Caki2 (cell line): Measurements from ENCODE around the gene PPP6R2. TPM values are rescaled to one million over a fixed set of nuclear protein-coding genes. Genes with fewer than 3 reads are reported as not detected.

Experiments
- DNase-seq: peaks from one replicate; pipeline ENCODE4 v3.0.0-alpha.2; 2015; ENCODE audit warnings: low read depth
- in situ Hi-C: cut with HindIII; loops from 2 replicates; pipeline ENCODE4 v1.10.0; 2016; ENCODE audit warnings: low sequenced_read_pairs, low pct_unique_long_range_greater_than_20kb, mixed read lengths
- total RNA-seq: library from RNA; depleted of rRNA; stranded (reverse); fragments of >200 nt; shearing (Covaris generic); gene quantifications from 2 replicates; pipeline ENCODE4 v1.2.3, GENCODE V29; 2014; ENCODE audit warnings: low replicate concordance

The PPP6R2 gene
- total RNA-seq, 1 experiment from 2014 or later: 72.7 TPM

DNA sequence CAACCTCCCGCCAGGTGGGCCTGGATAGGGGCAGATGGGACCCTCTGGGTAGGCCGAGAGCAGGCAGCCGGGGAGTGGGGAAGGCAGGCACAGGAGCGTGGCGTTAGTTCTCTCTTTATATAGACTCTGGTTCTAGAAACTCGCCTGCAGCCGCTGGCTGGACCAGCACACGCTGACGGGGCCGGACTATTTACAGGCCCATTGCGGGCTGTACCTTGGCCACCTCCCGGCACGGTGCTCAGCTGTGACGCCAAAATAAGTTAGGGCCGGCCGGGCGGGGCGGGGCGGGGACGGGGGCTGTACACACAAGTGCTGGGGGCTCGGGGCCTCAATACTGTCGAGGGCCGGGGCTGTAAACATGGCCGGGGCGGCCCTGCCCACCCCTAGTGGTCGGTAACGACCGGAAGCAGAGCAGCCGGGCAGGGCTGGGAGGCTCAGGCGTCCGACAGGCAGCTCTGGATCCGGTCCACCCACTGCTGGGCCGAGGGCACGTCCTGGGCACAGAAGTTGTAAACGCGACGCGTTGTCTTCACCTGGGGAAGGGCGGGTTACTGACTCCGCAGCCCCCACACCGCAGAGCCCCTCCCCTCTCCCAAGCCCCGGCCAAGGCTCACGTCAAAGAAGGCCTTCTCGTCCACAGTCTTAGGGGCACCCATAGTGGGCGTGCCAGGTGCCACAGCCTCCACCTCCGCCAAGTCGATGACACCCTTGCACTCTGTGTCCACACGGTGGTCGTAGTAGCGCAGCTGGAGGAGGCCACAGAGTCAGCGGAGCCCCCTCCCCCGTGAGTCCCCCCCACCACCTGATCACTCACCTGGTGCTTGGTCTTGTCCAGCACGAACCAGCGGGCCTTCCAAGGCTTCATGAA, 103.8 kb downstream of the PPP6R2 start:
- no peak for DNase-seq

DNA sequence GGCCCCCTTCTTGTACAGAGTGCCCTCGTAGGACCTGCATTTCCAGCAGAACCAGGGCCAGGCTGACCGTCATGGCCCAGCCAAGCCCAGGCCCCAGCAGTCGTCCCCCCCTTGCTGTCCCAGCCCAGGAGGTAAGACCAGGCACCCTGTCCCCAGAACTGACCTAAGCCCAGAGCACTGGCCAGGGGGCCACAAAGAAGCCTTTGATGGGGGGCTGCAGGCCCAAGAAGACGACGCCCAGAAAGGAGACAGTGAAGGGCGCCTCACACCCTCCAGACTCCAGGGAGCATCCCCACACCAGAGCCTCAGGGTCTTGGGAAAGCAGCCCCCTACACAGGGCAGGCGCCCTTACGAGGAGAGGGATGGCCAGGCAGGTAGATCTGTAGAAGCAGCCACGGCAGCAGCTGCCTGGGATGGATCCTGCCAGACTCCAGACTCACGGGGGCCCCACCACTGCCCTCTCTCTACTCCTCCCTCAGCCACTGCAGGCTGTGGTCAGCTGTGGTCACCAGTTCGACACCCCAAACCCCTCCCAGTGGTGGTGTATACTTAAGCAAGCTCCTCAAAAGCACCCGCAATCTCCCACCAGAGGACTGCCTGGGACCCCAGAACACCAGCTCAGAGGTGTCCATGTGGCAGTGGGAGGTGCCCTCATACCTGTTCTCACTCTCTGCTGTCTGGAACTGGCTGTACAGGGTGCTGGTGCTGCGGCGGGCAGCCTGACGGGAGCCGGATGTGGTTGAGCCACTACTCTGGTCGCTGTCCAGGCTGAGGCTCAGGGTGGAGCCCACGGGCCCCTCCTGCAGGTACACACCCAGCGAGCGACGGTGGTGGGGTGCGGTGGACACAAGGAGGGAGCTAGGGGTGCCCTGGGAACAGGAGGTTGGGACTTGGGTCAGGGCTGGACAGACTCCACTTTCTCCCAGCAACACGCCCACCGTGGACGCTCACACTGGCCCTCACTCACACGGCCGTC, 104.7 kb downstream of the PPP6R2 start:
- in situ Hi-C loops: no loop called here
- no peak for DNase-seq

More for the DNA sequence above, 103.8 kb downstream of the PPP6R2 start:
- in situ Hi-C loops: no loop called here

DNA sequence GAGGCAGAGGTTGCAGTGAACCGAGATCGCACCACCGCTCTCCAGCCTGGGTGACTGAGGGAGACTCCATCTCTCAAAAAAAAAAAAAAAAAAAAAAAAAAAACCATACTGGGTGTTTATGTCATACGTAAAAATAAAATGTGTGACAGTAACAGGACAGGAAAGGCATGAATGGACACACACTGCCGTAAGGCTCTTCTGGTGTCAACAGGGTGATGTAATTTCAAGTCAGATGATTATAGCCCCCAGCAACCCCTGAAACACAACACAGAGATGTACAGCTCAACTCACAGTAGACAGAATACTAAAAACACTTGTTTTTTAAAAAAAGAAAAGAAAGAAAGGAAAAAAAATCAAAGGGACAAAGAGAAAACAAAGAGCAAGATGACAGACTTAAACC, 109.5 kb downstream of the PPP6R2 start:
- in situ Hi-C loops: no loop called here
- DNase-seq: no peak

DNA sequence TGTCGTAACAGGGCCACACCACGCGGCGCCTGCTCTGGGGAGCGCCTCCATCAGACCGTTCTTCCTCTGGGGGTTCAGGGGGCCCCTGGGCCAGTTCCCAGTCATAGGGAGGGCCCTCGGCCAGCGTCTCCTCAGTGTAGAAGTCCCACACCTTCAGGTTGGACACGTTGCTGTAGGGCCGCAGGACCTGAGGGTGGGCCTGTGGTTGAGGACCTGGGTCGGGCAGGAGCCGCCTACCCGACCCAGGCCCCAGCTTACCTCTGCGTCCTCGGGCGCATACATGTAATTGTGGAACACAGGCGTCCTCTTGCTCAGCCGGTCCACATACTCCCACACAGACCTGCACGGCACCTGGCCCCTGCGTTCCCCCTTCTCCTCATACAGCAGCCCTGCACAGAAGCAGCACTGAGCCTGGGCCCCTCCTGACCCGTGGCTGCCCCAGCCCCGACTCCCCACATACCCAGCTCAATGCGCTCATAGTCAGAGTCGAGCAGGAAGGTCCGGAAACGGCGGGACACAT, 111.5 kb downstream of the PPP6R2 start:
- in situ Hi-C loops: no loop called here
- DNase-seq: no peak

DNA sequence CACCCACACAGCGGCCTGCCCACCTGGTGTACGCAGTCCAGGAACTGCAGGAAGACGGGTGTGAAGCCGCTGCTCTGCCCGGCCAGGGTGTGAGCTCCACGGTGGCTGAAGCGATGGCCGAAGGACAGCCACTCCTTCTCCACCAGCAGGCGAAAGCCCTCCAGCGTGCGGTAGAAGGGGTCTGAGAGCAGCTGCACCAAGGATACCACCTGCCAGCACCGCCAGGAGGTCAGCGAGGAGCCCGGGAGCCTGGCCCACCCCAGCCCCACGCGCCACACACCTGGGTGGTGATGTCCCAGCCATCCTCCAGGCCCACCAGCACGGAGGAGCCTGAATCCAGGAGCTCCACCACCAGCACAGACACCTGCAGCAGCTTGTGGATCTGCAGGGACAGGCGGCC, 112.1 kb downstream of the PPP6R2 start:
- in situ Hi-C loops: no loop called here
- no peak for DNase-seq

DNA sequence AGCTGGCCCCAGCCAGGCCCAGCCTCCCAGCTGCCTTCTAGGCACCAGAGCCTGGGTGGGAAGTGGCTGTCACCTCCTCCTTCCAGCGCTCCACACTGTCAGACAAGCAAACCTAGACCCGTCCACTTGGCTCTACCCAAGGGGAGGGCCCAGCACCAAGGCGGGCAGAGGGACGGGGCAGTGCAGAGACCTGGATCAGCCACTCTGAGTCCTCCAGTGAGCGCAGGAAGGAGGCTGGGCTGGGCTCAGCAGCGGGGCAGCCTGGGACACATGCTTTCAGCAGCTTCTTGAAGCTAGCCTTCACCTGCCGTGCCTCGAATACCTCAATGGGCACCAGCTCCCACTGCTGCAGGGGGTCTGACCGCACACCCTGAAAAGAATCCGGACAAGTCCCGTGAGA, 112.9 kb downstream of the PPP6R2 start:
- in situ Hi-C loops: no loop called here
- no peak for DNase-seq

DNA sequence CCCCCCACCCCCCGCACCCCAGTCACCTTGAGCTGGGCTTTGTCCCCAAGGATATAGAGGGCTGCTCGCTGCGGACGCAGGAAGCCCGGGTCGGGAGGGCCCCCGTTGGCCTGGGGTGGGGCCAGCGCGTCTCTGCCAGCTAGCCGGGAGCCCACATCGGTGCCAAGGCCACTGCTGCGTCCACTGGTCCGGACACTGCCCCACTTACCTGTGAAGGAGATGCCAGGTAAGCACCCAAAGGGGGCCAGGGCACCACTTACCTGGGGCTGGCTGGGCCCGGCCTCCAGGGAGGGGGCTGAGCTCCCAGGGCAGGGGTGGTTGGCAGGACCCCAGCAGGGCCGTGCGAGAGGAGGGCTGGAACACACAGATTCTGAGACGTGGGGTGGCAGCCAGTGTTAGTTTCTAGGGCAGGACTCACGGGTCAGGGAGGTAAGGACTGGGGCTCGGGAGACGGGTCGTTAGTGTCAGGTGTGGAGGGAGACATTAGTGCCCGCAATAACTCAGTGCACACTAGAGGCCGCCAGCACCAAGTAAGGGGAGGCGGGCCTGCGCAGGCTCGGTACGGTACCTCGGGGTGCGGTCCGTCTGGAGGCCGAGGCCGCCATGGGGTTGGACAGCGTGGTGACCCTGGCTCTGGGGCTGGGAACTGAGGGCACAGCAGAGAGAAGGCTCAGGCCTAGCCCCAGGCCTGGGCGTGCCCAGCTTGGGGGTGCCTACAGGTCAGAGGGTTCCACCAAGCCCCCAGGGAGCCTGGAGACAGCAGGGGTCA, 113.5 kb downstream of the PPP6R2 start:
- DNase-seq: no peak
- in situ Hi-C loops: no loop called here

DNA sequence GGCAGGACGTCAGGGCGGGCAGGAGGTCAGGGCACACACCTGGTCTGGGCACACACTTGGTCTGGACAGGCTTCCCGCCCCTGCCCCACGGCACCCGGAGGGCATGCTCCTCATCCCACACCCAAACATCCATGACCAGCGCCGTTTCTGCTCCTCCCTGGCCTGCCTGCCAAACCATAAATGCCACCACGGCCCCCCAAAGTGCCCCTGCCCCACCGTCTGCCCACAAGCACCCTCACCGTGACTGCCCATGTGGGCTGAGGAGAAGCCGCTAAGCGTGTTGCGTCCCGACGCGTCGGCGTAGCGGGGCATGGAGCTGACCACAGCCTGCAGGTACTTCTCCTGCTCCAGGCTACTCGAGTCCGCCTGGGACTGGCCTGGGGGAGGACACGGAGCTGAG, 115.9 kb downstream of the PPP6R2 start:
- in situ Hi-C loops: no loop called here

DNA sequence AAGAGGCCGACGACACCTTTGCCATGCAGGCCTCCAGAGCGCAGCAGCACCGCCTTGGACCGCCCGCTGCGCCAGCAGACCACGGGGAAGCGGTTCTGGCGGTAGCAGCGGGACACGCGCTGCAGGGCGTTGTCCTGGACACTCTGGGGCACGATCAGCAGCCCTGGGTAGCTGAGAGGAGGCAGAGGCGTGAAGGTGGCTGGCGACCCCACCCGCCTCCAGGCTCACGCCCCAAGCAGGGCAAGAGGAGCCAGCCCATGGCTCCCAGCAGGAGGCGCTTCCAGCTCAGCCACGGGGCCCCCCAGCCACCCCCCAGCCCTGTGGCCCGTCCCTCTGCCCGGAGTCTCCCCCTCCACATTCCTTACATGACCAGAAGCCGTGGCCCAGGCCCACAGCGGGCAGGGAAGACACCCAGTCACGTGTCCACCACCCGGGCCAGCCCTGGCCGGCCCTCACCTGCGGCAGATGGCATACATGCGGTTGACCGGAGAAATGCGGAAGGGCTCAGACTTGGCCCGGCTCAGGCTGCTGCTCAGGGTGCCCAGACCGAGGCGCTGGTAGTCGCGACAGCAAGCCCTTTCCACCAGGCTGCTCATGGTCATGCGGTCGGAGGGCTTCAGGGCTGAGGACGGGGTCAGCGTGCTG, 116.5 kb downstream of the PPP6R2 start:
- in situ Hi-C loops: no loop called here
- no peak for DNase-seq

More for the DNA sequence above, 115.9 kb downstream of the PPP6R2 start:
- no peak for DNase-seq

DNA sequence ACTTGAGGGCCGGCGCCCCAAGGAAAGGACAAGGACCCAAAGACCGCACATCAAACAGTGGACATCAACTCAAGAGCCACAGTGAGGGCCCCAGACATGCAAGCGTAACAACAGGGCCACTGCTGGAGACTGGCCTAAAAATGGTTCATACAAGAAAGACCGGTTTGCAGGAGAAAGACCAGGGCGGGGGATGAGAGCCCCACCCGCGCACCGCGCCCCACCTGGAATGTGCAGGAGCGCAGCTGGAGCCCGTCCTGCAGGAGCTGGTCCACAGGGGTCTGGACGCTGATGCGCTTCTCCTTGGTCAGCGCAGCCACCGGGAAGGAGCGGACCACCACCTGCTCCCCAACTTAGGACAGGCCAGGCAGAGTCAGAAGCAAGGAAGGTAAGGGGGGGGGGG, 117.8 kb downstream of the PPP6R2 start:
- in situ Hi-C loops: no loop called here
- DNase-seq: no peak

DNA sequence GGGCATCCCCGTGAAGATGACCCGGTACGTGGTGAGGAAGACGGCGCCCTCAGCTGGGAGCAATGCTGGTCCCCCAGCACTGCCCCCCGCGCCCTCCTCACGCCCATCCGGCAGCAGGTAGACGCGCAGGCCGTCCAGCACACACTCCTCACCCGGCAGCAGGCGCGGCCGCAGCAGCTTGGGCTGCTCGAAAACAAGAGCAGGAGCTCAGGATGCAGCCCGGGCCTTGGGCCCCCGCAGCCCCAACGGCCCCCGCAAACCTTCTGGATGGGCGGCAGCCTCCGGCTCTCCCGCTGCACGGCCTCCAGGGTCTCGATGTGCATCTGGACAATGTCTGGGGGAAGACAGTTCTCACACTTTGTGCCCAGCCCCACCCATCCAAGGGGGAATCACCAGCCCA, 118.4 kb downstream of the PPP6R2 start:
- DNase-seq: no peak
- in situ Hi-C loops: no loop called here

DNA sequence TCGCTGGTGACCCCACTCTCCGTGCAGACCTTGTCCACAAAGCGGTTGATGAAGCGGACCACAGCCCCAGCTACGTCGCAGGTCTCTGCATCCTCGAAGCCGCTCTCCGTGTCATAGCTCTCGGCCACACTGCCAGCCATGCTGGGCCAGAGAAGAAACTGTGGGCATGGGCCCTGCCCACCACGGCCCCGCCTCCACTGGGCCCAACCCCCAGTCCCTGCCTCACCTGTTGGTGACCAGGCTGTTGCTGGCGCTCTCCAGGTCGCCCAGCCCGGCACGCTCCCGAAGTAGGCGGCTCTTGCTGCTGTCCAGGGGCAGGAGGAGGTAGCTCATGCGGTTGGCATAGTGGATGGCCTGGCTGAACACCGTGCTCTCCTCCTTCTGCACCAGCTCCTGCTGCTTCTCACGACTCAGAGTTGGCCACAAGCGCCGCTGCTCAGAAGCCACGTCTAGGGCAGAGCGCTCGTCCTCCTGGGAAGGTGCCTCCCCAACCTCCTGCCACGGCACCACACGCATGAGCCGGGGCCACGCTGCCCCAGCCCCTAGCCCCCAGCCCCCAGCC, 118.9 kb downstream of the PPP6R2 start:
- in situ Hi-C loops: no loop called here
- no peak for DNase-seq

DNA sequence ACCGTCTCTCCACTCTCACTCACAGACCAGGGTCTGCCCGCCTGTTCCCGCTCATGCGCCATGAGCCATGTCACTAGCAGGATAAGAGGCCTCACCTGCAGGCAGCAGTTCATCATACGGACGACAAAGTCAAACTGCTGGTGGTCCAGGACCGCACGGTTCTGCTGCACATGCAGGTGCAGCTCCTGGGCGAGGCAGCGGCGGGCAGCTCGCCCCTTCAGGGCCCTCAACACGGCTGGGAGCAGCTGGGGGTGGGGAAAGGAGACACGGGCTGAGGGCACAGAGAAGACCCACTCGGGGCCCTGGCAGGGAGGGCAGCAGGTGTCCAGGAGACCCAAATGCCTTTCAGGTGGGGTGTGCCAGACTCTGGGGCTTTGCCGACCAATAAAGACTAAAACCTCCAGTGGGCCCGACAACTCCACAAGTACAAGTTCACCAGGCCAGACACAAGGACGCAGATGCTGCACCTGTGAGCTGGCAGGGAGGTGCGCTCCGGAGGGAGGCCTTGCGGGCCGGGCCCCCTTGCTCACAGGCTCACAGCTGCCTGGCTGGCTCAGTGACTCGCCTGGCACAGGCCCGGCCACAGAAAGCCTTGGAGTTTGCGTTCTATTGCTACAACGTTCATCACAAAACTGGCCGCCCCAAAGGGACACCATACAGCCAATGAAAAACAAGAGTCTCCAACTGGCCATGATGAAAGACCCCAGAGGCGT, 120.2 kb downstream of the PPP6R2 start:
- in situ Hi-C loops: no loop called here
- no peak for DNase-seq

DNA sequence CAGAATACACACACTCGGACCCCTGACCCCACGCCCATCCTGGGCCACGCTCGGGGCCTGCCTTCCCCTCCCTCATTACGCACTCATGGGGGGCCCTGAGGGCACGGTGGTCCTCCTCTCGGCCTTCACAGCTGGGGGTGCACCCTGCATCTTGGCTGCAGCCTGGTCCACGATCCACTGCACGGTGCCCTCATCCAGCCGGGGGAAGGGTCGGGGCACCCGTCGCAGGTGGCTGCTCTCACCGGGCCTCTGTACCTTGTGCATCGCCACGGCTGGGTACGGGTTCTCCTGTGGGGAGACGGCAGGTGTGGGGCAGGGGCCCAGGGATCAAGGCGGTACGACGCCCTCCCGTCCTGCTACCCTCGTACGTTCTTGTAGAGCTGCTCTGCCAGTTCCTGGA, 121.3 kb downstream of the PPP6R2 start:
- in situ Hi-C loops: no loop called here
- no peak for DNase-seq

DNA sequence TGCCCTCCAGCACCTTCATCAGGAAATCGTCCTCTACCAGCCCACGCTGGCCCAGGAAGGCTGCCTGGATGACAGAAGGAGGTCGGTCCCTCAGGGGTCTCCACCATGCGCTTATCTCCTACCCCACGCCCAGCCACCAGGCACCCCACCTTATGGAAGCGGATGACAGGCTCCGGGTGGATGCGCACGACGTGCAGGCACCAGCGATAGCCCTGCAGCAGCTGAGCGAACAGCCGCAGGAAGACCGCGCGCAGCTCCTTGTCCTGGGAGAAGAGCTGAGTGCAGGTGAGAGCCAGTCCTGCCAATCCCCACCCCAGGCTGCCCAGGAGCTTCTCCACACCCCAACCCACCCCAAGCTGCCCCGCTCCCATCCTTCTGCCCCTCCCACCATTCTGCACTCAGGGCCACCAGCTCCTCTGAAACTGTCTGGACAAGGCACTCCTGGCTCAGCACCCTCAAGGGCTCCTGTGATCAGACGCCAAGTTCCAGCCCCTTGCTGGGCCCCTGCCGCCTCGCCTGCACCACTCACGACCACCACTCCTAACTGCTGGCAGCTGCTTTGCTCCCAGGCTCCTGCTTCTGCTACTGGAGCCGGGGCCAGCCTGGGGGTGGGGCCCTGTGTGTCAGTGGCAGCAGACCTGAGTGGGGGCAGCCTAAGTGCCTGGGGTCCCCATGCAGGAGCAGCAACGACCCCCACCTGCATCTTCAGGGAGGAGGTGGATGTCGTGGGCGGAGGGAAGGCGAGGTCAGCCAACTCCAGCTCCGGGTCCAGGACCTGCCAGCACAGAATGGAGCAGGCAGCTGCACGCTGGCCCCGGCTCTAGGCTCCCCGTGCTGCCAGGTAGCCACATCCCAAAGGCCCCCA, 122.2 kb downstream of the PPP6R2 start:
- in situ Hi-C loops: no loop called here
- DNase-seq: no peak

DNA sequence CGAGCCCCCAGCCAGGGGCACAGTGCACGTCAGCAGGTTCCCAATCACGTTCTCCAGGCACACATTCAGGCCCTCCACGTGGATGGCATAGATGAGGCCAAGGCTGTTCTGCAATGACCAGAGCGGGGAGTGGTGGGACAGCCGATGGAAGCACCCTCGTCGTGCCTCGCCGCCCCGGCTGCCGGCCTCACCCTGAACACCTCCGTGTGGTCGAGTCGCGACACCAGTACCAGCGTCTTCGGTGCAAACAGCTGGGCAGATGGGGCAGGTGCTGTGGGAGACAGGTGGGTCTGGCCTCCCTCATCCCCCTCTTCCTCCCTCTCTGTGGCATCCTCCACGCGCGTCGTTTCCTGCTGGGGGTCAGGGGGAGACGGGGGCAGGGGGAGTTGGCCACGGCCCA, 124.2 kb downstream of the PPP6R2 start:
- DNase-seq: no peak
- in situ Hi-C loops: no loop called here
